HepG2 (cell line): ENCODE data around the gene INTS6L. TPM values are rescaled to one million over a fixed set of nuclear protein-coding genes. Genes with fewer than 3 reads are reported as not detected.

Experiments used
- ATAC-seq: fragments of 200-7000 bp; cut with Tn5 transposase; 3 replicates; pipeline ENCODE4 v1.9.1; 2020; ENCODE audit warnings: mild to moderate bottlenecking, moderate library complexity
- BruUV-seq: library from RNA; stranded (reverse); fragments of 400-500 nt; replicated peaks from 2 replicates; lab custom pipeline; 2021; lab: Mats Ljungman, UMichigan
- CTCF ChIA-PET: fragments of 300-600 bp; formaldehyde crosslinking; extraction: SDS; loops from one replicate; lab custom pipeline; 2021; ENCODE audit warnings: low total read pairs, inconsistent platforms, low intra/inter-chr PET ratio; lab: Yijun Ruan, JAX
- POLR2A ChIA-PET: fragments of 350-600 bp; sonication (Branson Sonifier 250); formaldehyde crosslinking; loops from one replicate; lab custom pipeline; 2020; ENCODE audit warnings: antibody characterized with exemption, inconsistent platforms; lab: Yijun Ruan, JAX
- DNase-seq: peaks from one replicate; pipeline ENCODE4 v3.0.0-alpha.2; 2015; ENCODE audit warnings: low spot score
- FAIRE-seq: peaks from 3 replicates; lab custom pipeline; 2011; peaks lifted over from hg19 to GRCh38; lab: Jason Lieb, UNC
- H2AFZ ChIP-seq: one replicate; pipeline ENCODE4 v1.6.1; 2011; ENCODE audit warnings: low read length, inconsistent platforms
- H3K27ac ChIP-seq: fragments of 300-600 bp; 3 replicates; pipeline ENCODE4 v1.8.0; 2011; ENCODE audit warnings: mixed run types, mild to moderate bottlenecking, mixed read lengths, low read length, inconsistent platforms; ENCODE audit not compliant: insufficient read depth; ENCODE audit errors: extremely low read length
- H3K27me3 ChIP-seq, 2 experiments: fragments of 200-600 bp in 1 of 2; 2 replicates in 1 of 2; 3 replicates in 1 of 2; pipeline versions ENCODE4 v1.6.0 to v1.8.0; 2011; ENCODE audit warnings: low read length in 2 of 2, mild to moderate bottlenecking in 2 of 2, moderate library complexity in 2 of 2, inconsistent platforms in 1 of 2; ENCODE audit not compliant: insufficient read depth in 2 of 2, control insufficient read depth in 1 of 2
- H3K36me3 ChIP-seq, 2 experiments: fragments of 200-600 bp in 1 of 2; replicated peaks in 1 of 2; 2 replicates in 1 of 2; 3 replicates in 1 of 2; pipeline versions ENCODE4 v1.5.1 to v1.8.0; 2011; ENCODE audit warnings: low read length in 2 of 2, inconsistent platforms in 1 of 2; ENCODE audit not compliant: insufficient read depth in 2 of 2, control insufficient read depth in 1 of 2
- H3K4me1 ChIP-seq: 2 replicates; pipeline ENCODE4 v1.5.1; 2012; ENCODE audit warnings: low read length, inconsistent platforms; ENCODE audit not compliant: insufficient read depth
- H3K4me2 ChIP-seq: 2 replicates; pipeline ENCODE4 v1.6.0; 2011; ENCODE audit warnings: low read depth, low read length, inconsistent platforms
- H3K4me3 ChIP-seq, 3 experiments: fragments of 200-600 bp in 1 of 3; sonication (generic), shearing (Covaris generic) in 1 of 3; replicated peaks in 1 of 3; 2 replicates each; pipeline ENCODE4 v1.5.1; 2011 to 2016; ENCODE audit warnings: low read length in 3 of 3, inconsistent platforms in 2 of 3, low read depth in 2 of 3, mild to moderate bottlenecking in 2 of 3, control low read depth in 1 of 3, mixed read lengths in 1 of 3; ENCODE audit not compliant: insufficient read depth in 1 of 3
- H3K79me2 ChIP-seq: one replicate; pipeline ENCODE4 v1.6.1; 2011; ENCODE audit warnings: low read length, inconsistent platforms; ENCODE audit not compliant: insufficient read depth
- H3K9ac ChIP-seq: 2 replicates; pipeline ENCODE4 v1.6.0; 2011; ENCODE audit warnings: mild to moderate bottlenecking, low read depth, low read length, inconsistent platforms; ENCODE audit not compliant: insufficient read depth
- H3K9me3 ChIP-seq: 2 replicates; pipeline ENCODE4 v1.5.1; 2012; ENCODE audit warnings: mild to moderate bottlenecking, low read length
- H4K20me1 ChIP-seq: 2 replicates; pipeline ENCODE4 v1.6.0; 2011; ENCODE audit warnings: inconsistent platforms, mild to moderate bottlenecking, low read length, moderate library complexity; ENCODE audit not compliant: insufficient read depth
- GABPB1 ChIP-seq: IDR thresholded peaks from 2 replicates; pipeline ENCODE4 v1.6.1; 2016; ENCODE audit warnings: mild to moderate bottlenecking, missing genetic modification reagents, moderate library complexity, missing compliant biosample characterization
- HOMEZ ChIP-seq: IDR thresholded peaks from 2 replicates; pipeline ENCODE4 v1.6.1; 2016; ENCODE audit warnings: low read depth
- MBD4 ChIP-seq: IDR thresholded peaks from 2 replicates; pipeline ENCODE4 v1.6.1; 2012; ENCODE audit warnings: low read length, inconsistent platforms, borderline replicate concordance
- NFE2 ChIP-seq: sonication (generic); formaldehyde crosslinking; IDR thresholded peaks from 2 replicates; pipeline ENCODE4 v1.4.0; 2020; ENCODE audit warnings: missing genetic modification reagents
- SETDB1 ChIP-seq: sonication (generic); formaldehyde crosslinking; IDR thresholded peaks from 2 replicates; pipeline ENCODE4 v1.5.1; 2020; ENCODE audit warnings: missing genetic modification reagents, mild to moderate bottlenecking, borderline replicate concordance
- SMARCE1 ChIP-seq: fragments of 450-650 bp; IDR thresholded peaks from 2 replicates; pipeline ENCODE4 v1.6.1; 2017; ENCODE audit warnings: borderline replicate concordance
- SSRP1 ChIP-seq: IDR thresholded peaks from 2 replicates; pipeline ENCODE4 v1.6.1; 2016; ENCODE audit warnings: control low read depth
- ZHX2 ChIP-seq, 2 experiments: sonication (generic) in 1 of 2; formaldehyde crosslinking in 1 of 2; IDR thresholded peaks; 2 replicates each; pipeline versions ENCODE4 v1.6.1 to v1.9.0; 2014 to 2022; ENCODE audit warnings: antibody characterized with exemption in 1 of 2, borderline replicate concordance in 1 of 2, inconsistent platforms in 1 of 2, low read depth in 1 of 2, missing genetic modification reagents in 1 of 2
- ZNF224 ChIP-seq: sonication (generic); formaldehyde crosslinking; IDR thresholded peaks from 2 replicates; pipeline ENCODE4 v1.5.0; 2020; ENCODE audit warnings: mild to moderate bottlenecking, missing genetic modification reagents
- ZNF234 ChIP-seq: sonication (generic); formaldehyde crosslinking; conservative IDR thresholded peaks from 2 replicates; pipeline ENCODE4 v1.5.1; 2020; ENCODE audit warnings: mild to moderate bottlenecking, missing genetic modification reagents
- ZNF44 ChIP-seq: sonication (generic); formaldehyde crosslinking; IDR thresholded peaks from 2 replicates; pipeline ENCODE4 v1.5.1; 2020; ENCODE audit warnings: mild to moderate bottlenecking, missing genetic modification reagents
- ZNF484 ChIP-seq: sonication (generic); formaldehyde crosslinking; IDR thresholded peaks from 2 replicates; pipeline ENCODE4 v1.5.1; 2020; ENCODE audit warnings: mild to moderate bottlenecking, low read depth, missing genetic modification reagents, borderline replicate concordance
- ZNF7 ChIP-seq: IDR thresholded peaks from 2 replicates; pipeline ENCODE4 v1.6.1; 2016; ENCODE audit warnings: missing biosample characterization, missing genetic modification reagents
- ZNF816 ChIP-seq: sonication (generic); formaldehyde crosslinking; IDR thresholded peaks from 2 replicates; pipeline ENCODE4 v1.8.0; 2022; ENCODE audit warnings: missing genetic modification reagents, mild to moderate bottlenecking, borderline replicate concordance
- WGBS: methylation state at CpG from one replicate; pipeline ENCODE4 v1.1.6; 2017; ENCODE audit warnings: low lambda C conversion rate; 5-methylcytosine and 5-hydroxymethylcytosine counted together
- in situ Hi-C: cut with HindIII; loops from 2 replicates; pipeline ENCODE4 v1.10.0; 2017; ENCODE audit warnings: low pct_unique_long_range_greater_than_20kb; ENCODE audit not compliant: extremely low pct_ligation_motif_present
- intact Hi-C: fragments of 100-400 bp; cut with micrococcal nuclease; formaldehyde crosslinking; loops from one replicate; pipeline ENCODE4 v1.10.0; 2022; ENCODE audit not compliant: unreplicated experiment
- polyA plus RNA-seq, 8 experiments: library from polyadenylated mRNA; depleted of rRNA in 3 of 8; stranded (reverse) in 7 of 8; unstranded in 1 of 8; fragments of >200 nt; fragmentation: Illumina TruSeq in 4 of 8; extraction: Trizol in 4 of 8; gene quantifications; 2 replicates each; pipeline versions ENCODE4 v1.2.1 to v1.2.3, GENCODE V29; 2011 to 2016; ENCODE audit warnings: low read depth in 4 of 8, missing spikeins in 1 of 8, mixed read lengths in 1 of 8; ENCODE audit not compliant: insufficient read depth in 1 of 8
- total RNA-seq, 5 experiments: library from RNA; depleted of rRNA; stranded (reverse); fragments of >200 nt; fragmentation: Illumina TruSeq; extraction: Trizol; gene quantifications; 2 replicates each; pipeline ENCODE4 v1.2.3, GENCODE V29; 2016; ENCODE audit warnings: low read depth in 1 of 5

The INTS6L gene
- total and polyA plus RNA-seq, 2 of the 13 experiments (the other 11 are each of a cell fraction or from before 2014, with no cell fraction given) = not detected

DNA sequence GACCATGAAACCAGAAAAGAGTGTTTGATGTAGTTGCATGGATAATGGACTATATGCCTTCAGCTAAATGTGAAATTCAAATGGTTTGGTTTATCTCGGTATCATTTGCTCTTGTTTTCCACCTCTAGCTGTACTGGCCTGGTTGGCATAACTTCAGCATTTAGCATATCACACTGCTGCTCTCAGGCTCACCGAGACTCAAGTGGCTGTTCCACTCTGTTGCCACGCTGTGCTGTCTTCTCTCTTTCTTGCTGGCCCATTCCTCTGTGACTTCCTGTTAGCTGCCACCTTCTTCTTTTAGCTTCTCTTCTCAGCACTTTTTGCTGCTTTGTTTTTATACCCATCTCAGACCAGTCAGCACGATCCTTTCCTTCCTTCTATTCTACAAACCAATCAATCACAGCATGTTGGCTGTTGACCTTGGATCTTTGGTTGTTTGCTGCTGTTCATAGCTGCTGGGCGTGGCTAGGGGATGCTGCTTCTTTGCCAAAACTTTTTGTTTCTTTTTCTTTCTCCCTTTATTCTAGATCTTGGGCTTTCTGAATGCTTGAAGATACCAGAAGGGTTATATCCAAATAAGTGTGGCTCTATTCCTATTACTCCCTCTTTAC, 24.0 kb downstream of the INTS6L start:
- in situ Hi-C loops = no loop called here
- no peak overlapping the region for H3K9ac ChIP-seq
- no peak for FAIRE-seq
- 14% methylated on average over 5 of the region's 5 CpGs for WGBS
- DNase-seq = no peak
- no peak overlapping the region for H3K27ac ChIP-seq
- TF ChIP-seq ZNF484 (no peak), ZHX2 (IDR thresholded peaks at IDR 0.05; ENCODE audit: low read depth) (no peak), ZHX2 (CRISPR knock-in tag; IDR thresholded peaks at IDR 0.05; ENCODE audit: borderline replicate concordance) (no peak), SMARCE1 (no peak), MBD4 (no peak), HOMEZ (CRISPR knock-in tag) (no peak), NFE2 (no peak), SSRP1 (no peak), SETDB1 (no peak), GABPB1 (no peak), ZNF224 (CRISPR knock-in tag) (no peak), ZNF7 (CRISPR knock-in tag) (no peak), ZNF234 (CRISPR knock-in tag) (no peak), ZNF816 (CRISPR knock-in tag) (no peak), ZNF44 (CRISPR knock-in tag) (no peak)
- TF ChIP-seq, all 625 proteins: peak for 0
- ChIA-PET POLR2A (no interaction called here), CTCF (no interaction called here)
- no peaks in the 10 kb centered on the region for H3K9me3 ChIP-seq
- H3K4me1 ChIP-seq = no peaks in the 10 kb centered on the region
- H3K4me3 ChIP-seq = no peak overlapping the region
- BruUV-seq = no TSS peak
- no peak overlapping the region for H2AFZ ChIP-seq
- no peaks in the 10 kb centered on the region for H3K79me2 ChIP-seq
- intact Hi-C loops = no loop called here
- H4K20me1 ChIP-seq = no peaks in the 10 kb centered on the region
- H3K27me3 ChIP-seq = 0 out of 5 replicates have a peak, but pooled peaks cover 0 to 2% of the 10 kb centered on the region in 2 experiments
- no peak overlapping the region for H3K4me2 ChIP-seq
- no peak for ATAC-seq
- H3K36me3 ChIP-seq = no peaks in the 10 kb centered on the region
